ENCODE data around the gene PTBP1.
A peak's percentile ranks its signal among the peaks of the same experiment; 100 is the strongest.
"Not testable (repeated sequence)": the region's sequence is repeated elsewhere in the genome, so short reads cannot be mapped to it uniquely, and the experiment has no call there.

Gene PTBP1

DNA sequence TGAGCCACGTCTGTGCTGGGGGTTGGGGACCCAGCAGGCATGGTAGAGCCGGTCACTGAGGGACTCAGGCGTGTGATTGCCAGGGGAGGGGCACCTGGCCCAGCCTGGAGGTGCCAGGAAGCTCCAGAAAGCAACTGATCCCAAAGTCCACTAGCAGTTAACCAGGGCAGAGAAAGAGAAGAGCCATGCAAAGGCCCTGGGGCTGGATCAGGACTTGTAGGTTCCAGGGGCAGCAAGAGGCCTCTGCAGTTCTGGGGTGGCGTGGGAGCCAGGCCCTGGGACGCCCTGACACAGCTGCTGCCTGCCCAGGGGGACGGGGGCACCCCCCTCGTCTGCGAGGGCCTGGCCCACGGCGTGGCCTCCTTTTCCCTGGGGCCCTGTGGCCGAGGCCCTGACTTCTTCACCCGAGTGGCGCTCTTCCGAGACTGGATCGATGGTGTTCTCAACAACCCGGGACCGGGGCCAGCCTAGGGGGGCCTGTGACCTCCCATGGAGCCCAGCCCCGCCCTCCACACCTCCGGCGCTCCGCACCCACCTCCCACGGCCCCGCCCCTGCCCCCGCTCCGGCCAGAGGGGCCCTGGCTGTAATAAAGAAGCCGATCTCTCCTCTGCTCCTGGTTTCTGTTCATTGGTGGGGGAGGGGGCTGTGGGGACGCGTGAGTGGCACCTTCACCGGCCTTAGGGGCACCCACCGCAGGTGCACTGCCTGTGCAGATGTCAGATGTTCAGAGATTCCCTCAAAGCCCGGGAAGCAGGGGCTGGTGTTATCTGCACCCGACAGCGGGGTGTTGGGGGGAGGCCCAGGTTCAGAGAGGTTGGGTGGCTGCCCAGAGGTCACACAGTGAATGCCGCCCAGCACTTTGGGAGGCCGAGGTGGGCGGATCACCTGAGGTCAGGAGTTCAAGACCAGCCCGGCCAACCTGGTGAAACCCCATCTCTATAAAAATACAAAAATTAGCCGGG is 34.4 kb downstream of the PTBP1 start:
- no peaks in the 10 kb centered on the region for H3K9me3 ChIP-seq (ENCODE audit: control insufficient read depth, insufficient read depth, low read length)
- no peak overlapping the region for H3K9ac ChIP-seq (ENCODE audit: low read depth, low read length)
- H3K36me3 ChIP-seq (ENCODE audit: insufficient read depth, low read length) = no peaks in the 10 kb centered on the region
- no peaks in the 10 kb centered on the region for H3K4me1 ChIP-seq (ENCODE audit: insufficient read depth, low read length)

DNA sequence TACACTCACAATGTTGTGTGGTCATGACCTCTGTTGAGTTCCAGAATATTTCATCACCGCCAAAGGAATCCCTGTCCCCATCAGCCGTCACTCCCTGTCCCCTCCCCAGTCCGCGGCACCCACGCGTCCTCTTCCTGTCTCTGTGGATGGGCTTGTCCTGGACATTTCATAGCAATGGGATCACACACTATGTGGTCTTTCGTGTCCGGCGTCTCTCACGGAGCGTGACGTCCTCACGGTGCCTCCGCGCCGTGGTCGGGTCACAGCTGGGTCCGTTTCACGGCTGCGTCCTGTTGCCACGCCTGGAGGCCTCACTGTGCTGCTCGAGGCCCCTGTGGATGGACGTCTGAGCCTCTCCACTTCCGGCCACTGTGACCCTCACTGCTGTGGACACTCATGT is 37.0 kb downstream of the PTBP1 start:
- Histone ChIP-seq H3K36me3 (ENCODE audit: insufficient read depth, low read length) (no peaks in the 10 kb centered on the region), H3K9ac (ENCODE audit: low read depth, low read length) (no peak overlapping the region), H3K4me1 (ENCODE audit: insufficient read depth, low read length) (no peaks in the 10 kb centered on the region), H3K9me3 (ENCODE audit: control insufficient read depth, insufficient read depth, low read length) (no peaks in the 10 kb centered on the region)

DNA sequence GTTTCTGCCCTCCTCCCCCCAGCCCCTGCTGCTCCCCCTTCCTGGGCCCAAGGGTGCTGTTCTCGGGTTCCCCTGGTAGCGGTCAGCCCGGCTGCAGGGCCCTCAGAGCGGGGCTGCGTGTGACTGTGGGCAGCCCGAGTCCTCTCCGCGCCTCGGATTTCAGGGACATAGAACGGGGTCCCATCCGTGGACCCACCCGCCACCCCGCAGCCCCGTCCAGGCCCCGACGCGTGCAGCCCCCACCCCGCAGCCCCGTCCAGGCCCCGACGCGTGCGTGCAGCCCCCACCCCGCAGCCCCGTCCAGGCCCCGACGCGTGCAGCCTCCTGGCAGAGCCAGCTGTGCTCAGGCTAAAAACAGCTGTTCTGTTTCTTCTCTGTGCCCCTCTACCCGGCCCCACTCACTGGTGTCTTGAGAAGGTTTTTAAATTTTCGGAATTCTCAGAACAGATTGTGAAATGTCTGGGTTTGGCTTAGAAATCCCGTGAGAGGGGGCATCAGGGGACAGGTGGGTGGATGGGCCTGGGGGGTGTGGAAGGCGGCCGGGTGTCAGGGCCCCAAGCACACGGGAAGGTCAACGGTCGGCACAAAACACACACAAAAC is 38.1 kb downstream of the PTBP1 start:
- Histone ChIP-seq H3K4me1 (ENCODE audit: insufficient read depth, low read length) (no peaks in the 10 kb centered on the region), H3K36me3 (ENCODE audit: insufficient read depth, low read length) (no peaks in the 10 kb centered on the region), H3K9ac (ENCODE audit: low read depth, low read length) (no peak overlapping the region), H3K9me3 (ENCODE audit: control insufficient read depth, insufficient read depth, low read length) (no peaks in the 10 kb centered on the region)

DNA sequence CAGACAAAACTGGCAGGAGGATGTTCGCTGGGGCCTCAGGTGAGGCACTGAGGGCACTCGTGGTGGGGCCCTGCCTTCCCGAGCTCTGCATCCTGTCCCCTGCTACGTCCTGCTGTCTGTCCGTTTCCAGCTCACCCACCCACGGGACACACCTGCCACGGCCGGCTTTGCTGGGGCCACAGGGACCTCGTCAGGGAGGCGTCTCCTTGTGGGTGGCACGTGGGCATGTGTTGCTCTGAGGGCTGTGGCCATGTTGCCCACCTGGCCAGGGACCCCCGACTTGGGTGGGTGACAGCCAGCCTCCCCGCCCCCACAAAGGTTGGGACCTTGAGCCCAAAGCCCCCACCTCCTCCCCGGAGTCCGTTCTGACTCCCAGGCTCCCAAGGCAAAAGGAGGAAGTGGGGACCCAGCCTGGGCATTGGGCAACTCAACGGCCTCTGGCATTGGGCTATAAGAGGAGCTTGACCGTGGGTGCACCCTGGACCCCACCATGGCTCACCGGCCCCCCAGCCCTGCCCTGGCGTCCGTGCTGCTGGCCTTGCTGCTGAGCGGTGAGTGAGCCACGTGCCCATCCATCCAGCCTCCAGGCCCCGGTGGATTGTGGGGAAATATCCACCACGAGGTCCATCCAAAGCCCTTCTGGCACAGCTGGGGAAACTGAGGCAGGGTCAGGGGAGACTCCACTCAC is 43.4 kb downstream of the PTBP1 start, which contains the start of gene PRTN3:
Gene PRTN3, plus strand, starts transcription at position 481 of the 688 bp plus-strand sequence. Its CDS starts 10 bp downstream, at position 491.
- H3K36me3 ChIP-seq (ENCODE audit: insufficient read depth, low read length) = no peaks in the 10 kb centered on the region
- no peaks in the 10 kb centered on the region for H3K4me1 ChIP-seq (ENCODE audit: insufficient read depth, low read length)
- H3K9me3 ChIP-seq (ENCODE audit: control insufficient read depth, insufficient read depth, low read length) = no peaks in the 10 kb centered on the region
- H3K9ac ChIP-seq (ENCODE audit: low read depth, low read length) = no peak within 1 kb of the TSS

DNA sequence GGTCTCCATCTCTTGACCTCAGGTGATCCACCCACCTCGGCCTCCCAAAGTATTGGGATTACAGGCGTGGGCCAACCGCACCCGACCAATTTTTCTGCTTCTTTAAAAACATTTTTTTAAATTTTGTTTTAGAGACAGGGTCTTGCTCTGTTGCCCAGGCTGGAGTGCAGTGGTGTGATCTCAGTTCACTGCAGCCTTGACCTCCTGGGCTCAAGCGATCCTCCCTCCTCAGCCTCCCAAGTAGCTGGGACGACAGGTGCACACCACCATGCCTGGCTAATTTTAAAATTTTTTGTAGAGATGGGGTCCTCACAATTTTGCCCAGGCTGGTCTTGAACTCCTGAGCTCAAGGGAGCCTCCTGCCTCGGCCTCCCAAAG is 45.5 kb downstream of the PTBP1 start:
- not testable (repeated sequence) for H3K4me1 ChIP-seq (ENCODE audit: insufficient read depth, low read length); H3K36me3 ChIP-seq (ENCODE audit: insufficient read depth, low read length); H3K9me3 ChIP-seq (ENCODE audit: control insufficient read depth, insufficient read depth, low read length)
- peak overlapping the region; percentile 45; the same call in 1 of the 2 replicates for H3K9ac ChIP-seq (ENCODE audit: low read depth, low read length)

DNA sequence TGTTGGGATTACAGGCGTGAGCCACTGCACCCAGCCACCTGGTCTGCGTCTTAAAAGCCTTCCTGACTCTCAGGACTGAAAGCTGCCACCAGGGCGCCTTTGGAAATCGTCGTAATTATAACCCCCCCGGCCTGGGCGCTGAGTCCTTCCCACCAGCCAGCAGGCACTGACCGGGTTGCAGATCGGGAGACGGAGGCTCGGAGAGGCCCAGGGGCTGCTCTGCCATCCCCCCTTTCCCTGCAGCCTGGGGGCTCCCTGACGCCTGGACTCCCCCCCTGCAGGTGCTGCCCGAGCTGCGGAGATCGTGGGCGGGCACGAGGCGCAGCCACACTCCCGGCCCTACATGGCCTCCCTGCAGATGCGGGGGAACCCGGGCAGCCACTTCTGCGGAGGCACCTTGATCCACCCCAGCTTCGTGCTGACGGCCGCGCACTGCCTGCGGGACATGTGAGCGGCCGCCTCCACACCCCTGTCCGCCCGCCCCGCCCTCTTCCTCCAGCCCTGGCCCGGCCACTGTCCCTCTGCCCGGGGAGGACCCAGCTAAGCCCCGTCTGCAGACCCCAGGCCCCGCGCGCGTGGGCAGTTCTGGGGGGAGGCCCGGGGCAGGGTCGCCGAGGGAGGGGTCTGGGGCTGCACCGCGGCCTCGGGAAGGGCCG is 46.1 kb downstream of the PTBP1 start:
- Histone ChIP-seq H3K36me3 (ENCODE audit: insufficient read depth, low read length) (no peaks in the 10 kb centered on the region), H3K4me1 (ENCODE audit: insufficient read depth, low read length) (no peaks in the 10 kb centered on the region), H3K9me3 (ENCODE audit: control insufficient read depth, insufficient read depth, low read length) (no peaks in the 10 kb centered on the region), H3K9ac (ENCODE audit: low read depth, low read length) (peak overlapping the region; percentile 45; the same call in 1 of the 2 replicates)

DNA sequence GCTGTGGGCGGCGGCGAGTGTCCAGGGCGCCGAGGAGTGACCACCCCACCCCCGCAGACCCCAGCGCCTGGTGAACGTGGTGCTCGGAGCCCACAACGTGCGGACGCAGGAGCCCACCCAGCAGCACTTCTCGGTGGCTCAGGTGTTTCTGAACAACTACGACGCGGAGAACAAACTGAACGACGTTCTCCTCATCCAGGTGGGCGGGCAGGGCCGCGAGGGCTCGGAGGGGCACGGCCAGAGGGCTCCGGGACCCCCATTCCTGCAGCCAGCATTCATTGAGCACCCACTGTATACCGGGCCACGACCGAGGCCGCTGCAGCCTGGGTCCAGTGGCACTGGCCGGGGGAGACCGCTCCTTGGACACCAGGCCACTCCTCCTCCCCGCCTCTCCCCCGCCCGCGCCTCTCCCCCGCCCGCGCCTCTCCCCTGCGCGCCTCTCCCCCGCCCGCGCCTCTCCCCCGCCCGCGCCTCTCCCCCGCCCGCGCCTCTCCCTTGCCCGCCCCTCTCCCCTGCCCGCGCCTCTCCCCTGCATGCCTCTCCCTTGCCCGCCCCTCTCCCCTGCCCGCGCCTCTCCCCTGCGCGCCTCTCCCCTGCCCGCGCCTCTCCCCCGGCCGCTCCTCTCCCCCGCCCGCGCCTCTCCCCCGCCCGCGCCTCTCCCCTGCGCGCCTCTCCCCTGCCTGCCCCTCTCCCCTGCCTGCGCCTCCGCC is 46.7 kb downstream of the PTBP1 start:
- Histone ChIP-seq H3K9ac (ENCODE audit: low read depth, low read length) (peak overlapping the region; percentile 45; the same call in 1 of the 2 replicates), H3K4me1 (ENCODE audit: insufficient read depth, low read length) (no peaks in the 10 kb centered on the region), H3K36me3 (ENCODE audit: insufficient read depth, low read length) (no peaks in the 10 kb centered on the region)

DNA sequence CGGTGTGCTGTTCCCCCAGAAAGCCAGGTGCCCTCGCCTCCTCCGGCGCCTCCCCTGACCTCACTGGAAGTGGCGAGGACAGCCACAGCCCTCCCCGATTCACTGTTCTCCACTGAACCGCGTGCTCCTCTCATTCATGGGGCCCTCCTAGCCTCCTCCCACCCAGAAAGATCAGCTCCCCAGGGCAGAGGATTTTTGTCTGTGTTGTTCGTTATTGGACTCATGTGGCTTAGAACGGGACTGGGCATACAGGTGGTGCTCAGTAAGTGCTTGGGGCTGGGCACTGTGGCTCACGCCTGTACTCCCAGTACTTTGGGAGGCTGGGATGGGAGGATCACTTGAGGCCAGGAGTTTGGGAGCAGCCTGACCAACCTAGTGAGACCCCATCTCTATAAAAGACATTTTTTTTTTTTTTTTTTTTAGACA is 47.3 kb downstream of the PTBP1 start:
- H3K4me1 ChIP-seq (ENCODE audit: insufficient read depth, low read length) = no peaks in the 10 kb centered on the region
- no peaks in the 10 kb centered on the region for H3K9me3 ChIP-seq (ENCODE audit: control insufficient read depth, insufficient read depth, low read length)
- H3K36me3 ChIP-seq (ENCODE audit: insufficient read depth, low read length) = no peaks in the 10 kb centered on the region
- no peak overlapping the region for H3K9ac ChIP-seq (ENCODE audit: low read depth, low read length)

More for the DNA sequence above, 46.7 kb downstream of the PTBP1 start:
- no peaks in the 10 kb centered on the region for H3K9me3 ChIP-seq (ENCODE audit: control insufficient read depth, insufficient read depth, low read length)

DNA sequence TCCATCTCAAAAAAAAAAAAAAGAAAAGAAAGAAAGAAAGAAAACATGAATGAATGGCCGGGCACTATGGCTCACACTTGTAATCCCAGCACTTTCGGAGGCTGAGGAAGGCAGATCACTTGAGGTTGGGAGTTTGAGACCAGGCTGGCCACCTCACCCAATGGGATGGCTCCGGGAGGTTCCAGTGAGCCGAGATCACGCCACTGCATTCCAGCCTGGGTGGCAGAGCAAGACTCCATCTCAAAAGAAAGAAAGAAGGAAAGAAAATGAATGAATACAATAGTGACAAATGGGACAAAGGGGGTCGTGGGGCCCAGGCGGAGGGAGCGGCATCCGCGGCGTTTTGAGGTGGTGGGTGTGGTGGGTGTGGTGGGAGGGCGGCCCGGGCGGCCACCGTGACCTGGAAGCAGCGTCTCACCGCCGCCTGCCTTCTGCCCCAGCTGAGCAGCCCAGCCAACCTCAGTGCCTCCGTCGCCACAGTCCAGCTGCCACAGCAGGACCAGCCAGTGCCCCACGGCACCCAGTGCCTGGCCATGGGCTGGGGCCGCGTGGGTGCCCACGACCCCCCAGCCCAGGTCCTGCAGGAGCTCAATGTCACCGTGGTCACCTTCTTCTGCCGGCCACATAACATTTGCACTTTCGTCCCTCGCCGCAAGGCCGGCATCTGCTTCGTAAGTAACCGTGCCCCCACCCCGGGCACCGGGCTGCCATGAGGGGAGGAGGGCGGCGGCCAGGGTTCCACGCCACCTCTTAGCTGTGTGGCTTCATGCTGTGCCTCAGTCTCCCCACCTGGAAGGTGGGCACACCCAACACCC is 48.7 kb downstream of the PTBP1 start:
- H3K9me3 ChIP-seq (ENCODE audit: control insufficient read depth, insufficient read depth, low read length) = no peaks in the 10 kb centered on the region
- H3K36me3 ChIP-seq (ENCODE audit: insufficient read depth, low read length) = no peaks in the 10 kb centered on the region
- H3K9ac ChIP-seq (ENCODE audit: low read depth, low read length) = no peak overlapping the region
- H3K4me1 ChIP-seq (ENCODE audit: insufficient read depth, low read length) = peaks cover 6% of the 10 kb centered on the region; the same call in 1 of the 2 replicates

DNA sequence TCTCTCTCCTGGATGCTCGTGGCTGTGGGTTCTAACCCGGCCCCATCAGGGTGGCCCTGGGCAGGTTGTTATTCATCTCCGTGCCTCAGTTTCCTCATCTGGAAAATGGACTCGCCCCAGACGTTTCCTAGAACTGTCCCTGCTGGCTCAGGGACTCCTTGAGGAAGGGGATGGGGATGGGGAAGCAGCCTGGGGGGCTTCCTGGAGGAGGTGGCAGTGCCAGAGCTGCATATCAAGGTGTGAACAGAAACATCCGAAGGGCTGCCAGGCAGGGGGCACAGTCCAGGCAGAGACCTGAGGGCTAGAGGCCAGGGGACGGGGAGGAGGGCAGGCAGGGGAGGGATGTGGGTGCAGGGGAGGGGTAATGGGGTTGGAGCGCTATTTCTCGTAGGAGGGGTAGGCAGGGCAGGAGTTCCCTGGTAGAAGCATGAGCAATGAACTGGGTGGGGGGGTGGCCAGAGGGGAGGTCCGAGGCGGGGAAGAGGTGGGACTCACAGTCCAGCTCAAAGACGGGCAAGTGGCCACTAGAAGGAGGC is 51.2 kb downstream of the PTBP1 start:
- Histone ChIP-seq H3K9ac (ENCODE audit: low read depth, low read length) (no peak overlapping the region), H3K9me3 (ENCODE audit: control insufficient read depth, insufficient read depth, low read length) (no peaks in the 10 kb centered on the region), H3K36me3 (ENCODE audit: insufficient read depth, low read length) (no peaks in the 10 kb centered on the region), H3K4me1 (ENCODE audit: insufficient read depth, low read length) (peaks cover 6% of the 10 kb centered on the region; the same call in 1 of the 2 replicates)

DNA sequence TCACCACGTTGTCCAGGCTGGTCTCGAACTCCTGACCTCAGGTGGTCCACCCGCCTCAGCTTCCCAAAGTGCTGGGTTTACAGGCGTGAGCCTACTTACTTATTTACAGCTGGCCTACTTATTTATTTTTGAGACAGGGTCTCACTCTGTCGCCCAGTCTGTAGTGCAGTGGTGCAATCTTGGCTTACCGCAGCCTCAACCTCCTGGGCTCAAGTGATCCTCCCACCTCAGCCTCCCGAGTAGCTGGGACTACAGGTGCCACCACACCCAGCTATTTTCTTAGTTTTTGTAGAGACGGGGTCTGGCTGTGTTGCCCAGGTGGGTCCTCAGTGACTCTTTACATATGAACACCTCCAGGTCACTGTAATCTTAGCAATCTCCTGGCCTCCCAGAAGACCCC is 51.9 kb downstream of the PTBP1 start:
- H3K9ac ChIP-seq (ENCODE audit: low read depth, low read length); H3K36me3 ChIP-seq (ENCODE audit: insufficient read depth, low read length); H3K4me1 ChIP-seq (ENCODE audit: insufficient read depth, low read length); H3K9me3 ChIP-seq (ENCODE audit: control insufficient read depth, insufficient read depth, low read length): not testable (repeated sequence)

DNA sequence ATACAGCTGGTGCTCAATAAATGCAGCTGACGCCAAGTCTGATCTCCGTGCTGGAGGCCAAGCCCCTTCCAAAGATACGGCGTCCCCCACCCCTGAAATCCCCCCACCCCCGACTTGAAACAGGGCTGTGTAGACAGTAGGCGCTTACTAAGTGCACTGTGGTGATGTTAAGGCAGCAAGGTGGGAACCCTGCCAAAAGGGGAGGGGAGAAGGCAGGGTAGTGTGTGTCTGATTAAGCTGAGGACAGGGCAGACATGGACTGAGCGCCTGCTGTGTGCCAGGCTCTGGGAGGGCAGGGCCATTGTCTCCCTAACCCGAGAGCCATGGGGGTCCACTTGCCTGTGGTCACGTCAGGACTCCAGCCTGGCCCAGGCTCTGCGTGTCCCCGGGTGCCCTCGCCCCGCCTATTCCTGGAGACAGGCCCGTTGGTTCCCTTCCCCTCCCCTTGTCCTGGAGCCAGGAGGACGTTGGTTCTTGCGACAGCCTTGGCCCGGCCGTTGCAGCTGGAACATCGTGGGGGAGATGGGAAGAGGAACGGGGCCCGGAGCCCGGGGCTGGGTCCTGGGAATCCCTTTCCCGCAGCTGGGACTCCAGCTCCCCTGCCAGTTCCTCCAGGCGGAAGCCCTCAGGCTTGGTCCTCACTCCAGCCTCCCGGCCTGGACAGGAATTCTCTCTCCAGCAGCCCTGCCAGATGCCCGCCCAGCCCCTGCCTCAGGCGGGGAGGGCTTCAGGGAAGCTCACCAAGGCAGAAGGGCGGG is 53.1 kb downstream of the PTBP1 start:
- H3K9ac ChIP-seq (ENCODE audit: low read depth, low read length) = no peak overlapping the region; the same call in 1 of the 2 replicates
- no peaks in the 10 kb centered on the region for H3K9me3 ChIP-seq (ENCODE audit: control insufficient read depth, insufficient read depth, low read length)
- peaks cover 6% of the 10 kb centered on the region; the same call in 1 of the 2 replicates for H3K4me1 ChIP-seq (ENCODE audit: insufficient read depth, low read length)
- H3K36me3 ChIP-seq (ENCODE audit: insufficient read depth, low read length) = no peaks in the 10 kb centered on the region
